H54 (cell line): ENCODE data around the gene PPP1R10.

Experiments
- DNase-seq: peaks from one replicate; pipeline ENCODE4 v3.0.0; 2011; ENCODE audit warnings: low spot score, mixed read lengths; ENCODE audit not compliant: insufficient read length
- FAIRE-seq: peaks from 3 replicates; lab custom pipeline; 2011; peaks lifted over from hg19 to GRCh38; lab: Jason Lieb, UNC
- POLR2A ChIP-seq: IDR thresholded peaks from 2 replicates; pipeline ENCODE4 v1.6.1; 2011; ENCODE audit warnings: low read depth, mild to moderate bottlenecking, low read length

Gene PPP1R10

GRCh38 chr6:30614843-30615218 is 2.2 kb downstream of the PPP1R10 start:
- DNase-seq (peak; percentile 40), FAIRE-seq (peak; percentile 78)
- no peak for TF ChIP-seq POLR2A

DNA sequence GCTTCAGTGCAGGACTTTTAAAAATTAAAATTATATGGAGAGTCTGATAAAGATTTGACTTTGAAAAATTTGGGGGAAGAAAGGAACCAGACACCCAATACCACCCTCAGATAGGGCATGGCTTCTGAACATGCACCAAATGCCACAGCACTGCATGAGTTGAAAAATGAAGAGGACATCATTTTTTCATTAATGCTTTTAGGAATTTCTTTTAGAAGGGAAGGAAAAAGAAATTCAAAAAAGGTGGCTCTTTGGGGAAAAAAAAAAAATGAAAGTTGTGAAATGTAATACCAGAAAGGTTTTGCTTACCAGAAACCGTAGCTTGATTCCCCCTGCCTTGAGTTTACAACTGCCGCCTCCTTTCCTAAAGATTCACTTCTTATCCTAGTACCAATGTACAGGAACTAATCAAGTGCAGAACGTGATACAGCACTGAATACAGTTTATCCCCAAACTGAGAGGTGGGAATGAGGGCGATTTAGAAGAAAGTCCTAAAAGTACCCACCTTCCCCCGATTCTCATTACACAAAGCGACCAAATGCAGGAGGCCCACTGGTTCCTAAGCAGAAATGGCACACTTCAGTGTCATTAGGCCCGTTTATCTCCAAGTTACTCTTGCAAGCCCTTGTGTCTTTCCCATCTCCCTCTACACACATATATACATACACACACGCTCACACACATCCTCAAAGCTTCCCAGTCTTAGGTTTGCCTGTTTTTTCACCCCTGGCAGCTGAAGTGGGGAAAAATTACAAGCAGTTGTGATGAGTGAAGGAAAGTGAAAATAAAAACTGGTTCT is 2.8 kb downstream of the PPP1R10 start:
- DNase-seq (no peak), FAIRE-seq (no peak)
- TF ChIP-seq POLR2A, result peak; percentile 29; the same call in 1 of the 2 replicates

- DNase-seq, result no peak
- FAIRE-seq, result no peak
- TF ChIP-seq POLR2A, result no peak
These were observed 3.6 kb downstream of the PPP1R10 start for GRCh38 chr6:30613251-30614043.

DNA sequence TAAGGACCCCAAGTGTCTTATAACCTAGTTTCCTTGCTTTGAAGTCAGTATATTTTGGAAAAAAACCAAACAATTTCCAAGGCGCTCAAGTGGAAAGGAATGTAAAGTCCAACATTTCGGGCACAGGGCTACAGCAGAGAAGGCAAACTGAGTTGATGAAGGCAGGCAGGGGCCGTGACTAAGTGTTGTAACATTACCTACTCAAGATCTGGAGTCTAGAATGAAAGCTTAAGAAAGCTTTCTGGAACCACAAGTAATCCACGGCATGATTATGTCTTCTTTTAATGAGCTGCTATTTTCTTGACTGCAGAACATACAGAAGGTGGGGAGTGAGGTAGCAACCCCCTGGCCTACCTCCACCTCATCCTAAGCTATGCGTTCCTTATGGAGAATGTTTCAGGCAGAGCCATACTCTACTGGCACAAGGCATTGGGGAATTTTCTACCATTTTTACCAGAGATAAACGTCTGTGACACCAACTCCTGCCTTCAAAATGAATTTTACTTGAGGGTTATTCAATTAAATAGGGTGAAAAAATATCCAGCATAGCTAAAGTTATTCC is 4.3 kb downstream of the PPP1R10 start:
- TF ChIP-seq POLR2A, result 0 out of 2 replicates have a peak, but pooled peaks have one; percentile 25
- no peak for FAIRE-seq

DNA sequence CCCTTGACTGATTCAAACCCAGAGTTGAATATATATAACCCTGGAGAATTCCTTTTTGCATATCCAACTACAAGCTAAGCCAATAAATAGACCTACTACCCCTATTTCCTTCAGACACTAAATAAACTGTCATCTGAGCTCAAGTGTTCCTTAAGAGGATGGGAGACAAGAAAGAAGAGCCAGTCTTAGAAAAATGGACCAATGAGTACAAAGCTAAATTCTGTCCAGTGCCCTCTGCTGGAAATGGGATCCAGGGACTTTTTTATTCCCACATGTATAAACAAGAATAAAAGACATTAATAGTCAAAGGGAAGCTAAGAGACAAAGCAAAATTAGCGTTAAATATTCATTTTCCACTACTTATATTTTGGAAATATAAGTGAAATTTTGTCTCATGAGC is 4.8 kb downstream of the PPP1R10 start:
- TF ChIP-seq POLR2A, result no peak
- FAIRE-seq (no peak), DNase-seq (no peak)

More for the DNA sequence above, 4.3 kb downstream of the PPP1R10 start:
- DNase-seq, result no peak

DNA sequence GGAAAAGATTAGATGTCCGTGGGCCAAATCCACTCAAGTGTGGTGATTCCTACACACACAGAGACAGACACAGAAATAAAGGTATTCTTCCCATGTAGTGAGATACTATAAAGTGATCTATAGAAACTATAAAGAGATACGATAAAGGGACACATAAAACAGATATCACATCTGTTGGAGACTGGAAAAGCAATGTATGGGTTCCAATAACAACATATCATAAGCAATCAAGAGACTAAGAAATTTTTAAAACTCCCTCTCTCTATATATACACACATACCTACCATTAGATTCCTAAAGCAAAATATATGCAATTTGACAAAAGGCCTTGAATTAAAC is 5.2 kb downstream of the PPP1R10 start:
- TF ChIP-seq POLR2A, result no peak
- FAIRE-seq, result no peak

DNA sequence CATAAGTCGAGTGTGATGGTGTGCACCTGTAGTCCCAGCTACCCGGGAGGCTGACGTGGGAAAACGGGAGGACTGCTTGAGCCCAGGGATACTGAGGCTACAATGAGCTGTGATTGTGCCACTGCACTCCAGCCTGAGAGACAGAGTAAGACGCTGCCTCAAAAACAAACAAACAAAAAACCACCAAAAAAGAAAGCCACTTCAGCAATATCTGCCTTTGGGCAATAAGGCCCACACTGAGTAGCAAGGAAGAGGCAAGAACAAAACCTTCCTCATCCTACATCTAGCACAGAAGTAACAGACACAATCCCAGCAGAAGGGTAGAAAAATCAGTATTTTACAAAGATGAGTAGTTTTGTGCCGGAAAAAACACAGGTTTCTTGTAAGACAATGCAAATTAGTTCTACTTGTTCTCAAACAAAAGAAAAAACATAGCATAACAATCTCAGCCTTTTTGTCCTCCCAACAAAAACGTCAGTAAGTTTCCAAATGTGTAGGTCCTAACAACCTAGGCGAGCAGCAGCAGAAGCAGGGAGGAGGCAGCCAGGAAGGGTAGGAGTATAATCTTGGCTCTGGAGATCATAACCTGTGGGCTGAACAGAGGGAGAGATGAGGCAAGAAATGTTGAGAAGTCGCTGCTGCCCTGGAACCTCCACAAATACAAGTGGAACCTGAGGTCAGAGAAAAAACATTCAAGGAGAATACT is 5.7 kb downstream of the PPP1R10 start:
- no peak for FAIRE-seq
- TF ChIP-seq POLR2A, result no peak
- no peak for DNase-seq

More for the DNA sequence above, 5.2 kb downstream of the PPP1R10 start:
- DNase-seq, result no peak

- TF ChIP-seq POLR2A, result no peak
- DNase-seq (no peak), FAIRE-seq (no peak)
These were observed 7.0 kb downstream of the PPP1R10 start for GRCh38 chr6:30610065-30610464.

GRCh38 chr6:30603961-30604360 is 13.1 kb downstream of the PPP1R10 start:
- DNase-seq, result no peak
- no peak for FAIRE-seq
- no peak for TF ChIP-seq POLR2A

DNA sequence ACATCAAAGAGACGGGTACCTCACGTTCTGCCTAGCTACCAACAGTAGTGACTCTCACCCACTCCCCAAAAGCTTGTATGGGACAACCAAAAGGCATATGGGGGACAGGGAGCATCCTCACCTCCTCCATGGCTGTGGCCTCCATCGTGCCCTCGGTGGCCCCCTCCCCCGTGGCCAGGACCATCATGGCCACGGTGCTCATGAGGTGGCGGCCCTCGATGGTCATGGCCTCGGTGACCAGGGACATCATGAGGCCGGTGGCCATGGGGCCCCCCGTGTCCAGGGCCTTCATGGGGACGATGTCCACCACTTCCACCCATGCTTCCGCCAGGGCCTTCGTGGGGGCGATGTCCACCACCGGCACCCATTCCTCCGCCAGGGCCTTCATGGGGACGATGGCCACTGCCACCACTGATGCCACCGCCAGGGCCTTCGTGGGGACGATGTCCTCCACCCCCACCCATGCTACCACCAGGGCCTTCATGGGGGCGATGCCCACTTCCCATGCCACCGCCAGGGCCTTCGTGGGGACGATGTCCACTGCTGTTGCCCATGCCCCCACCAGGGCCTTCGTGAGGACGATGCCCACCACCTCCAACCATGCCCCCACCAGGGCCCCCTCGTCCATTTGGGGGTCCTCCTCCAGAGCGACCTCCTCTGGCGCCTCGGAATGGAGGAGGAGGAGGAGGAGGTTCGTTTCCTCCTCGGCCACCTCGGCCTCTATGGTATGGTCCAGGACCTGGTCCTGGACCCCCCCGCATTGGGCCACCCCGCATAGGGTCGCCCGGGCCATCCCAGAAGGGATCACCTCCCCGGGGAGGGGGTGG is 15.0 kb downstream of the PPP1R10 start:
- no peak for TF ChIP-seq POLR2A
- FAIRE-seq, result no peak

GRCh38 chr6:30601436-30601814 is 15.6 kb downstream of the PPP1R10 start:
- no peak for FAIRE-seq
- no peak for TF ChIP-seq POLR2A
- no peak for DNase-seq

More for the DNA sequence above, 15.0 kb downstream of the PPP1R10 start:
- no peak for DNase-seq

GRCh38 chr6:30600451-30600961 is 16.5 kb downstream of the PPP1R10 start:
- FAIRE-seq, result no peak
- TF ChIP-seq POLR2A, result no peak
- no peak for DNase-seq
